ENCODE measurements around the gene PLXNA4.

Gene PLXNA4

GRCh38 chr7:132574223-132574622 lies 2.0 kb downstream of the PLXNA4 start:
- no peak overlapping the region for H3K4me3 ChIP-seq (ENCODE audit: low read length)
- H3K4me1 ChIP-seq (ENCODE audit: low read length) = no peaks in the 10 kb centered on the region
- H3K4me2 ChIP-seq (ENCODE audit: low read length) = no peak overlapping the region
- H4K20me1 ChIP-seq (ENCODE audit: insufficient read depth, low read length) = no peaks in the 10 kb centered on the region
- peaks cover 44% of the 10 kb centered on the region for H3K27me3 ChIP-seq (ENCODE audit: low read depth, low read length)
- no peaks in the 10 kb centered on the region for H3K9me3 ChIP-seq (ENCODE audit: insufficient read depth, low read length)
- H3K9ac ChIP-seq (ENCODE audit: low read length) = no peak overlapping the region
- H3K27ac ChIP-seq (ENCODE audit: low read length) = no peak overlapping the region
- no peak overlapping the region for H2AFZ ChIP-seq (ENCODE audit: low read depth, low read length)
- TF ChIP-seq EZH2phosphoT487 (IDR thresholded peaks at IDR 0.05; ENCODE audit: low read depth) = no peak
- TF ChIP-seq, protein P1, sequence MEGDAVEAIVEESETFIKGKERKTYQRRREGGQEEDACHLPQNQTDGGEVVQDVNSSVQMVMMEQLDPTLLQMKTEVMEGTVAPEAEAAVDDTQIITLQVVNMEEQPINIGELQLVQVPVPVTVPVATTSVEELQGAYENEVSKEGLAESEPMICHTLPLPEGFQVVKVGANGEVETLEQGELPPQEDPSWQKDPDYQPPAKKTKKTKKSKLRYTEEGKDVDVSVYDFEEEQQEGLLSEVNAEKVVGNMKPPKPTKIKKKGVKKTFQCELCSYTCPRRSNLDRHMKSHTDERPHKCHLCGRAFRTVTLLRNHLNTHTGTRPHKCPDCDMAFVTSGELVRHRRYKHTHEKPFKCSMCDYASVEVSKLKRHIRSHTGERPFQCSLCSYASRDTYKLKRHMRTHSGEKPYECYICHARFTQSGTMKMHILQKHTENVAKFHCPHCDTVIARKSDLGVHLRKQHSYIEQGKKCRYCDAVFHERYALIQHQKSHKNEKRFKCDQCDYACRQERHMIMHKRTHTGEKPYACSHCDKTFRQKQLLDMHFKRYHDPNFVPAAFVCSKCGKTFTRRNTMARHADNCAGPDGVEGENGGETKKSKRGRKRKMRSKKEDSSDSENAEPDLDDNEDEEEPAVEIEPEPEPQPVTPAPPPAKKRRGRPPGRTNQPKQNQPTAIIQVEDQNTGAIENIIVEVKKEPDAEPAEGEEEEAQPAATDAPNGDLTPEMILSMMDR (IDR thresholded peaks at IDR 0.05; ENCODE audit: low read depth, low read length) = no peak
- no peaks in the 10 kb centered on the region for H3K36me3 ChIP-seq (replicated peaks; ENCODE audit: low read depth, low read length)
- H3K79me2 ChIP-seq (ENCODE audit: low read length) = no peaks in the 10 kb centered on the region

DNA sequence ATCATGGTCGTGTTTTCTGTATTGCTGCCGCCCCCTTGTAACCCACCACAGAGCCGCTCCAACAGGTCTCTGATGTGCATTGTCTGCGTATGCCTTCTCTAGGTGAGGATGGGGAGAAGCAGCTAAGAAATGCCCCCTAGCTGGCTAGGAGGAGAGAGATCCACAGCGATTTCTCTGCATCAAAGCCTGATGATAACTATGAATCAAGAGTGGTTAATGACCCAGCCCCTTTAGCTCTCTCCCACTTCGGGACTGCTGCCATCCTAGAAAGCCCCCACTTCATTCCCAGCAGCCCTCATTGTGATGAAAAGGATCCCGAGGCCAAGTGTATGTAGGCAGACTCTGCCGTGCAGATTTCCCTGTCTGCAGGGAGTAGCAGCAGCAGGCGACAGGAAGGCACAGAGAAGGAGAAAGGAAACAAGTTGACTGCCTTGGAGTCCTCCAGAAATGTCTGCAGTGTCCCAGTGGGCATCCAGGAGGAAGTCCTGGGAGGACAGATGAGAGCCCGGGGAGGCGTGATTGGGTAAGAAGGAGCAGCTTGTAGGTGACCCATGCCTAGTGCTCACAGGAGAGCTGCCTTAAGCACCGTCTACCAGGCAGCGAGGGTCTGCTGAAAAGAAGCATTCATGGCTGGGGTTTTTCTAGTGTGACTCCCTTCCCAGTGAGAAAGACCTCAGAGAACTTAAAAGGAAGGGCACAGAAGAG lies 2.9 kb downstream of the PLXNA4 start:
- TF ChIP-seq, protein P1 (IDR thresholded peaks at IDR 0.05; ENCODE audit: low read depth, low read length) = no peak
- TF ChIP-seq EZH2phosphoT487 (IDR thresholded peaks at IDR 0.05; ENCODE audit: low read depth) = no peak
- Histone ChIP-seq H3K9me3 (ENCODE audit: insufficient read depth, low read length) (no peaks in the 10 kb centered on the region), H3K9ac (ENCODE audit: low read length) (no peak overlapping the region), H3K4me2 (ENCODE audit: low read length) (no peak overlapping the region), H4K20me1 (ENCODE audit: insufficient read depth, low read length) (no peaks in the 10 kb centered on the region), H3K36me3 (replicated peaks; ENCODE audit: low read depth, low read length) (no peaks in the 10 kb centered on the region), H3K4me3 (ENCODE audit: low read length) (no peak overlapping the region), H3K27me3 (ENCODE audit: low read depth, low read length) (peaks cover 46% of the 10 kb centered on the region), H3K79me2 (ENCODE audit: low read length) (no peaks in the 10 kb centered on the region), H3K4me1 (ENCODE audit: low read length) (no peaks in the 10 kb centered on the region), H3K27ac (ENCODE audit: low read length) (no peak overlapping the region), H2AFZ (ENCODE audit: low read depth, low read length) (no peak overlapping the region)

DNA sequence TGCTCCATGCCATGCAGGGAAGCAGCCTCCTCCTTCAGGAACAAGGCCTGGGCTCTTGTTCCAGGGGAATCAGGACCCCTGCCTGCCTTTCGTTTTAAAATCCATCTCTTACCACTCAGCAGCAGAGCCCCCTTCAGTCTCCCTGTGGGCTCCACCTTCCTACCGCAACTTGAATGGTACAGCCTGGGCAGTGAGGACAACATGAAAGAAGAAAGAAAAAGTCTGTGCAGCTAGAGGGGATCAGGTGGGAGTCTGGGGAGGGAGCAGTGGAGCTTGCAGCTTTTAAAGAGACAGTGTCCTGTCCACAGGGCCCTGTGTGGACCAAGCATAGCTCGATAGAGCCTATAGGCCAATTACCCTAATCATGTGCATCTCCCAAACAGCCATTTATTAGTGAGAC lies 3.7 kb downstream of the PLXNA4 start:
- H3K4me2 ChIP-seq (ENCODE audit: low read length) = no peak overlapping the region
- H3K9me3 ChIP-seq (ENCODE audit: insufficient read depth, low read length) = no peaks in the 10 kb centered on the region
- H2AFZ ChIP-seq (ENCODE audit: low read depth, low read length) = no peak overlapping the region
- TF ChIP-seq EZH2phosphoT487 (IDR thresholded peaks at IDR 0.05; ENCODE audit: low read depth) = no peak
- TF ChIP-seq, protein P1 (IDR thresholded peaks at IDR 0.05; ENCODE audit: low read depth, low read length) = no peak
- no peak overlapping the region for H3K9ac ChIP-seq (ENCODE audit: low read length)
- no peaks in the 10 kb centered on the region for H3K79me2 ChIP-seq (ENCODE audit: low read length)
- H4K20me1 ChIP-seq (ENCODE audit: insufficient read depth, low read length) = no peaks in the 10 kb centered on the region
- no peak overlapping the region for H3K4me3 ChIP-seq (ENCODE audit: low read length)
- no peaks in the 10 kb centered on the region for H3K36me3 ChIP-seq (replicated peaks; ENCODE audit: low read depth, low read length)
- H3K27me3 ChIP-seq (ENCODE audit: low read depth, low read length) = peaks cover 52% of the 10 kb centered on the region
- H3K27ac ChIP-seq (ENCODE audit: low read length) = no peak overlapping the region
- H3K4me1 ChIP-seq (ENCODE audit: low read length) = no peaks in the 10 kb centered on the region

DNA sequence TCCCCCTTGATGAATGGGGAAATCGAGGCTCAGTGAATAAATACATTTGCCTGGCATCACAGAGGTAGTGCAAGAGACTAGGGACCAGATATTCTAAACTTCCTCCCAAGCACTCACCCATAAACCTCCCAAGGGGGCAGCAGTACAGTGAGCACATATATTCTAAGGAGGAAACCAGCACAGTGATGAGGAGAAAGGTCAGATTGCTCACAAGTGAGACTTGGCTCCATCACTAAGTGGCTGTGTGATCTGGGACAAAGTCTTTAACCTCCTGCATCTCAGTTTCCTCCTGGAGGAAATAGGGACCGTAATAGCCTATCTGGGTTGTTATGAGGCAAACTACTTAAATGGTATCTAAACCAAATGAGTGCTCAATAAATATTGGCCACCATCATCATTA lies 4.3 kb downstream of the PLXNA4 start:
- Histone ChIP-seq H3K4me2 (ENCODE audit: low read length) (no peak overlapping the region), H3K4me1 (ENCODE audit: low read length) (no peaks in the 10 kb centered on the region), H3K9me3 (ENCODE audit: insufficient read depth, low read length) (no peaks in the 10 kb centered on the region), H3K9ac (ENCODE audit: low read length) (no peak overlapping the region), H2AFZ (ENCODE audit: low read depth, low read length) (no peak overlapping the region), H3K36me3 (replicated peaks; ENCODE audit: low read depth, low read length) (no peaks in the 10 kb centered on the region), H3K27ac (ENCODE audit: low read length) (no peak overlapping the region), H3K79me2 (ENCODE audit: low read length) (no peaks in the 10 kb centered on the region), H3K4me3 (ENCODE audit: low read length) (no peak overlapping the region), H3K27me3 (ENCODE audit: low read depth, low read length) (peaks cover 57% of the 10 kb centered on the region), H4K20me1 (ENCODE audit: insufficient read depth, low read length) (no peaks in the 10 kb centered on the region)
- no peak for TF ChIP-seq EZH2phosphoT487 (IDR thresholded peaks at IDR 0.05; ENCODE audit: low read depth)
- TF ChIP-seq, protein P1 (IDR thresholded peaks at IDR 0.05; ENCODE audit: low read depth, low read length) = no peak
